GM19438 (cell line): ENCODE results near the gene POLR2B.
"Not testable (repeated sequence)": the region's sequence is repeated elsewhere in the genome, so short reads cannot be mapped to it uniquely, and the experiment has no call there.

Experiments
- ATAC-seq: cut with Tn5 transposase; IDR thresholded peaks from one replicate; pipeline ENCODE4 v1.9.1; 2021; ENCODE audit warnings: low read depth; ENCODE audit not compliant: unreplicated experiment

POLR2B gene

DNA sequence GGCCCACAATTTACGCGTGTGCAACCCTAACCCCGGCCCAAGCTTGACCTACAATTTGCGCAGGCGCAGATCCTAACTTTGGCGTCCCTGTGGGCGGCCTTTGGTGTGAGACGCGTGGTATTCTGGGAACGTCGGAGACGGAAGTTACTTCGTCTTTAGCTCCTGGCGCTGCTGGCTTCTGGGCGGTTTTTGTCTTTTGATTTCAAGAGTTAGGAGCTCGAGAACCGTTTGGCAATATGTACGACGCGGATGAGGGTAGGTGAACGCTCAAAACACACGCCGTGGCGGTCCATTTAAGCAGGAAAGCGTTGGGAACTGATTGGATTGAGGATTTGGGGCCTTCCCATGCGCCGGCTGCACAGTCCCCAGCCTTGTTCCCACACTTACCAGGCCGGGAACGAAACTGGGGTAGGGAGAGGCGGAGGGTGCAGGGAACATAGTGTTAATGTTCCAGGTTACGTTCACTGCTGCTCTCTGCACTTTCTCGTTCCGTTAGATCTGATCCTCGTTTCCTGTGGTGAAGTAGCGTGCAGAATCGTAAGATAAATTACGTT, at the start of gene POLR2B:
Gene POLR2B (plus strand): TSS at position 147 of the 554 bp plus-strand sequence. CDS start 90 bp downstream, at position 237.
- ATAC-seq, result peak; percentile 42

DNA sequence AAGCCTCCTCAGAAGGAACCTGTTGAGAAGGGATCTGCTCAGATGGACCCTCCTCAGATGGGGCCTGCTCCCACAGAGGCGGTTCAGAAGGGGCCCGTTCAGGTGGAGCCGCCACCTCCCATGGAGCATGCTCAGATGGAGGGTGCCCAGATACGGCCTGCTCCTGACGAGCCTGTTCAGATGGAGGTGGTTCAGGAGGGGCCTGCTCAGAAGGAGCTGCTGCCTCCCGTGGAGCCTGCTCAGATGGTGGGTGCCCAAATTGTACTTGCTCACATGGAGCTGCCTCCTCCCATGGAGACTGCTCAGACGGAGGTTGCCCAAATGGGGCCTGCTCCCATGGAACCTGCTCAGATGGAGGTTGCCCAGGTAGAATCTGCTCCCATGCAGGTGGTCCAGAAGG, 48.1 kb upstream of the POLR2B start:
- no peak for ATAC-seq

DNA sequence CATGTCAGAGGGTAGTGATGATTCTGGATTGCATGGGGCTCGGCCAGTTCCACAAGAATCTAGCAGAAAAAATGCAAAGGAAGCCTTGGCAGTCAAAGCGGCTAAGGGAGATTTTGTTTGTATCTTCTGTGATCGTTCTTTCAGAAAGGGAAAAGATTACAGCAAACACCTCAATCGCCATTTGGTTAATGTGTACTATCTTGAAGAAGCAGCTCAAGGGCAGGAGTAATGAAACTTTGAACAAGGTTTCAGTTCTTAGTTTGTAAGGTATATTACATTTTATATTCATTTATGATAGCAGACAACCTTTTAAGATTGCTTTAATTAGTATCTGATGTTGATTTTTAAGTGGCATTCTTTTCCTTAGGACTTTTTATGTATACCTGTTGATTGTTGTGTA, 46.8 kb upstream of the POLR2B start:
- no peak for ATAC-seq

DNA sequence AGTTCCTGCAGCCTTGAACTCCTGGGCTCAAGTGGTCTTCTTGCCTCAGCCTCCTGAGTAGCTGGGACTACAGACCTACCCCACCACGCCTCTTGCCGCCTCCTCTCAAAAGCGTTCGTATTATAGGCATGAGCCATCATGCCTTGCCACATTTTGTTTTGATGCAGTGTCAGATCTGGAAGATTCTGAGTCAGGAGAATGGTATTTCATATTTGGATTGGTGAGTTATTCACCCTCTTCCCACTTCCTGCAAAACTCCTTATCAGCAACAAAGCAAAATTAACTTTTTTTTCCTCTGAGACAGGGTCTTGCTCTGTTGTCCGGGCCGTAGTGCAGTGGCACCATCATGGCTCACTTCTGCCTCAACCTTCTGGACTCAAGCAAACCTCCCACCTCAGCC, 41.4 kb upstream of the POLR2B start:
- no peak for ATAC-seq

DNA sequence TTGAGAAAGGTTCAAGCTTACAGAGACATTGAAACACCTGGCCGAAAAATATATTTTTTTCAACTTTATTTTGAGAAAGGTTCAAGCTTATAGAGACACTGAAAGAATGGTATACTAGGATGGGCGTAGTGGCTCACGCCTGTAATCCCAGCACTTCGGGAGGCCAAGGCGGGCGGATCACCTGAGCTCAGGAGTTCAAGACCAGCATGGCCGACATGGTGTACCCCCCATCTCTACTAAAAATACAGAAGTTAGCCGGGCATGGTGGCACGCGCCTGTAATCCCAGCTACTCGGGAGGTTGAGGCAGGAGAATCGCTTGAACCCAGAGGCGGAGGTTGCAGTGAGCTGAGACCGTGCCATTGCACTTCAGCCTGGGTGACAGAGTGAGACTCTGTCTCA, 38.9 kb upstream of the POLR2B start:
- ATAC-seq, result not testable (repeated sequence)

DNA sequence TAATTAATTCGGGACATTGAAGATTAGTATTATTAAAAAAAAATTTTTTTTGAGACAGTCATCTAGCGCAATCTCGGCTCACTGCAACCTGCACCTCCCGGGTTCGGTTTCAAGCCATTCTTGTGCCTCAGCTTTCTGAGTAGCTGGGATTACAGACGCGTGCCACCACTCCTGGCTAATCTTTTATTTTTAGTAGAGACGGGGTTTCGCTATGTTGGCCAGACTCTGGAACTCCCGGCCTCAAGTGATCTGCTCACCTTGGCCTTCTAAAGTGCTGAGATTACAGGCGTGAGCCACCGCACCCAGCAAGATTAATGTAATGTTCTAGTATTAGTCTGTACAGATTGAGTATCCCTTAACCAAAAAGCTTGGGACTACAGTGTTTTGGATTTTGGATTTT, 38.3 kb upstream of the POLR2B start:
- ATAC-seq, result no peak

DNA sequence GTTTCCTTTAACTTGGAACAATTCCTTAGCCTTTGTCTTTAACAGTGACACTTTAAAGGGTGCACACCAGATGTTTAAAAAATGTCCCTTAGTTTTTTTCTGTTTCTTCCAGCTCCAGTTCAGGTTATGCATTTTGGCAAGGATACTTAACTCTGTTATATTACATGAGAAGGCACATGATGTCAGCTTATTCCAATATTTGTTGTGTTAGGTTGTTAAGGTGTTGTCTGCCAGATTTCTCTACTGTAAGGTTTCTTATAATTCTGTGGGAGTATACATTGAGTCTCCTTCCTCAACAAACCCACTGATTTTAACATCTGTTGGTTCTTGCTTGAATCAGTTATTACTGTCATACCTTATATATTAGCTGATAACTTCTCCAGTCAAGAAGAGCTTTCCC, 37.7 kb upstream of the POLR2B start:
- no peak for ATAC-seq

DNA sequence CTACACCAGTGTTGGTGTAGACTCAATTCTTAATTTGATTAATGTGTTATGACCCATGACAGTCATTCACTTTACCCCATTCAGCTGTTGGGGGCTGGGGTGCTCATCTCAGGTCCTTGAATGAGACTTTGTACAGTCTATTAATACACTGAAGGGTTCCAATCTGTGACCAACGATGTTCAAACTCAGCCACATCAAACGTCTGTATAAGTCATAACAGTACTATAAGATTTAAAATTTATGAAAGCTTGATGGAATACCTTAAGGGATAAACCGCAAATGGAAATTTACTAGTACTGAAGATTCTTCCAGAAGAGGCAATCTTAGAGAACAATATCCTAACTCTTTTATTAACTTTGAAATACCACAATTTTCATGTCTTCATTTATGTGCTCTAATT, 37.3 kb upstream of the POLR2B start:
- ATAC-seq, result no peak

DNA sequence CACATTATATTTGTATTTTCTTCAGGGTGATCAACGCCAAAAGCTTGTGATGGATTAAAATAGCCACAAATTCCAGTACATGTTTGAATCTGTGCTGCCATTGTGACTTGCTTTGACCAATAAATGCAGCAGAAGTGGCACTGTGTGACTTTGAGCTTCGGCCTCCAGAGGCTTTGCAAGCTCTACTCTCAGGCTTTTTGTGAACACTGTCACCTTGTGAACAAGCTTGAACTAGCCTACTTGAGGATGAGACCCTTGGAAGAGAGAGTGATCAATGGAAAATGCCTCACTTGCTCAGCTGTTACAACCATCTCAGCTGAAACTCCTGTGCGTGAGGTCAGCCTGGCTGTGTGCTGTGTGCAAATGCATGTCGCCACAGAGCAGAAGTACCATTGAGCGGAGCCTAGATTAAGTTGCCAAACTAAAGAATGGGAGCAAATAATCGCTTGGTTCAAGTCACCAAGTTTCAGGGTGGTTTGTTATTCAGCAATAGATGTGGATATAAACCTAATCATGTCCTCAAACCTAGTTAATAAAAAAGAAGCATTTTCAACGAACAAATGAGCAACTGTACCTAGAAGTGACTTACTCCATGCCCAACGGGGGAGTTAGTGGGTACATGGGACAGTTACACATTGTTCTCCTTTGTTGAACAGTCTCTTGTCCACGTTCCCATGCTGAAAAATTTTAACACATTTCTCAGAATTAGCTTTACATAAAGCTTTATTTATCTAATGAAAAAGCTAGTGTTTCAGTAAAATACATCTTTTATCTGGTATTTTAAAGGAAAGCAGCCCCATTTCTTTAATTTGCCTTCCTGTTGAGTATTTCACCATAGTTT, 24.8 kb upstream of the POLR2B start:
- ATAC-seq, result no peak

DNA sequence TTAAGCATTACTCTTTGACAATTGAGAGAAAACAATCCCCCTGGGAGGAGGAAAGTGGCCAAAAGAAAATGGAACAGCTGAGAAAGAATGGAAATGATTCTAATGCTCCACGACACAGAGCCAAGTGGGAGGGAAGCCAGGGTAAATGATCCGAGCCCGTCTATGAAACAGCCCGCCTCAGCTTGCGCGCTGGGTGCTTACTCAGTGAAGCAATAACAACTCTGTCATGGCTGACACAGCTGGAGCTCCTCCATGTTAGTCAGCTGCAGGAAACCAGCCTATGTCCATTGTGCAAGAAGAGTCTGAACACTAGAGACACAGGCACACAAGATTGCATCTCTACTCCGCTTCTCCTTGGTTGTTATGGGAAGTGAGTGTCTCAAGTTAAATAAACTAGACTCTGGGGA, 20.6 kb upstream of the POLR2B start:
- no peak for ATAC-seq

DNA sequence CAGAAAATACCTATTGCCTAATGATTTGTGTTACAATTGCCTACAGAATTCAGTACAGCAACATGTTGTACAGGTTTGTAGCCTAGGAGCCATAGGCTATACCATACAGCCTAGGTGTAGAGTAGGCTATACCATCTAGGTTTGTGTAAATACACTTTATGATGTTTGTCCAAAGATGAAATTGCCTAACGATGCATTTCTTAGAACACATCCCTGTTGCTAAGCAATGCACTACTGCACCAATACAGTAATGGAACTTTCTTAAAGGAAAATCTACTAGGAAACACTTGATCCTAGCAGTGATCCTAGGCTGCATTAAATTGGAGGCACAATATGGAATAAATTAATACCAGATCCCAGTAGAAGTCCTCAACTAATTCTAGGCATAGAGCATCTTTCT, 19.6 kb upstream of the POLR2B start:
- no peak for ATAC-seq

DNA sequence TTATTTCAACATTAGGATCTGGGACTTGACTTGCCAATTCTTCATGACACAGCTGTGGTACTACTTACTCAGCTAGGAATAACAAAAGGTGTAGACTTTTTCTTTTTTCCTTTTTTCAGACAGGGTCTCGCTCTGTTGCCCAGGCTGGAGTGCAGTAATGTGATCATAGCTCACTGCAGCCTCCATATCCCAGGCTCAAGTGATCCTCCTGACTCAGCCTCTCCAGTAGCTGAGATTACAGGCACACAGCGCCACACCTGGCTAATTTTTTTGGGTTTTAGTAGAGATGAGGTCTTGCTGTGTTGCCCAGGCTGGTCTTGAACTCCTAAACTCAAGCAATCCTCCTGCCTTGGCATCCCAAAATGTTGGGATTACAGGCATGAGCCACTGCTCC, 17.6 kb upstream of the POLR2B start:
- ATAC-seq, result no peak

DNA sequence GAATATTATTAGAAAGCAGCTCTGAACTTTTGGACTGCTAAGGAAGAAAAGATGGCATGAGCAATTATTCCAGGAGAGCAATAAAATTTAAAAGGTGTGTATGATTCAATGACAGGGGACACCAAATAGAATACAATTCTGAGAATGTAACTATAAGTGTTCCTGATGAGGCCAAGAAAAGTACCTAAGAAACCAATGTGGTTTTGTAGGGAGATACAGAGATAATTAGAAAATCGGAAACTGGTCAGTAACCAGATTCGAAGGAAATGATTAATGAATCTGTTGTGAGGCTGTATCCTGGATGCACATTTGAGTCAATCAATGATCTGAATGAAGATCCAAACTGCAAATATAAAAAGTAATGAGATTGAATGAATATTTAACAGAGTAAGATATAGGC, 7.3 kb upstream of the POLR2B start:
- no peak for ATAC-seq

DNA sequence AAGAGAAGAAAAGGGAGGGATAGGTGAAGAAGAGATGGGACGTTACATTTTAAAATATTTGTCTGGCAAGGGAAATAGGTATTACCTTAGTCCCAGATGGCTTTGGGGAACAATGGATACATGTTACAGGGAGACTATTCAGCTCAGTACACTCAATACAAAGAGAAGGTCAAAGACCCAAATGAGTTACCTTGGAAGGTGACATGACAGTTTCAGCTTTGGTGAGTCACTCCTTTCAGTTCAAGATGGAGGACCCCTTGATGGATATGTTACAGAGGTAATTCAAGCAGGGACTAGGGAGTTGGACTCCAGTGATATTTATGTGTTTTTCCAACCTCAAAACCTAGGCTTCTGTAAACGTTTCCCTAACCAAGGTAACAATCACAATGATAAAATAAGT, 6.3 kb upstream of the POLR2B start:
- ATAC-seq, result no peak

DNA sequence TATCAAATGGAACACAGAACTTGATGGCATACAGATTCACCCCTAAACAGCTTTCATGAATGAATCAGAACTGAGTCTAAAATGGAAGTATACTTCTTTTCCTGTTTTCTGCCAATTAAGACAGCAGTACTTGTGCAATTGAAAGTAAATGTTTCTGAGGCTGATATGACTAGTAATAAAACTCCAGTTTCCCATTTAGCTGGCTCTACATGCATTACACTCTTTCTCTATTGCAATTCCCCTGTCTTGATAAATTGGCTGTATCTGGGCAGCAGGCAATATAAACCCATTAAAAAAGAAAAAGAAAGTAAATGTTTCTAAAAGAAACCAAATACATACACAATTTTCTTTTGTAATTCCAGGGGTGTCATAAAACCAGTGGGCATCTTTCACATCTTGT, 5.9 kb upstream of the POLR2B start:
- ATAC-seq, result no peak

DNA sequence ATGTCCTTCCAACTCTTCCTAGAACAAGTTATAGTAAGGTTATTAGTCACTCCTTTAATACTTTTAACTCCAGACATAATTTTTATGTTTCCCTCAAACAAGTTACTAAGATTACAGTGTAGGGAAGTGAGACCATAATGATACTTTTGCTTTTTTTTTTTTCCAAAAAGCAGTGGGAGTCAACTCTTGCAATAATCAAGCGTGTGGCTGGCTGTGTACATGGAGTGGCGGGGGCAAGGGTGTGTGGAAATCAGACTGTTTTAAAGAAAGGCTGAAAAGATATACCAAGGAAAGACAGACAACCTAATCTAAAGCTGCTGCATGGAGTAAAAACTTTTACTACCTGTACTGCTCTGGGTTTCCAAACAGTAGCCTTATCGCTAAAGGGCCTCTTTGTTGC, 5.4 kb upstream of the POLR2B start:
- no peak for ATAC-seq

DNA sequence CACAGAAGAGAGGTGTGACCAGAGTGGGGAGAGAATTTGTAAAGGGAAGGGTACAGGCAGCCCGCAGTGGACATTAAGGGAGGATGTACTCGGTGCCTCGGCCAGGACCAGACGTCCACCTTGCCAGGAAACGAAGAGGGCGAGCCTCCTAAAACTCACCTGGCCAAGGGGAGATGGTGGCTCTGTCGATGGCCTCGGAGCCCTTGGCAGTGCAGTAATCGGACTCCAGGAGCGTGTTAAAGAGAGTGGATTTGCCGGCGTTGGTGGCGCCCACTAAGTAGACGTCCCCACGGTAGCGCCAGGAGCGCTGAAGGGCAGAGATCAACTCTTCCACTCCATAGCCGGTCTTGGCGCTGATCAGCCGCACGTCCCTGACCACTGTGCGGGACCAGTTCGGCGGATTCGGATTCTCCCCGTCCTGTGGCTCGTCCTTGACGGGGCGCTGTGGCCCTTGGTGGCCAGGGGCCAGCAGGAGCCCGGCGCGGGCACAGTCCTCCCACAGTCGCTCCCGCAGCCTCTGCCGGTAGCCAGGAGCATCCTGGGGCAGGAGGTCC, 2.3 kb upstream of the POLR2B start:
- no peak for ATAC-seq

DNA sequence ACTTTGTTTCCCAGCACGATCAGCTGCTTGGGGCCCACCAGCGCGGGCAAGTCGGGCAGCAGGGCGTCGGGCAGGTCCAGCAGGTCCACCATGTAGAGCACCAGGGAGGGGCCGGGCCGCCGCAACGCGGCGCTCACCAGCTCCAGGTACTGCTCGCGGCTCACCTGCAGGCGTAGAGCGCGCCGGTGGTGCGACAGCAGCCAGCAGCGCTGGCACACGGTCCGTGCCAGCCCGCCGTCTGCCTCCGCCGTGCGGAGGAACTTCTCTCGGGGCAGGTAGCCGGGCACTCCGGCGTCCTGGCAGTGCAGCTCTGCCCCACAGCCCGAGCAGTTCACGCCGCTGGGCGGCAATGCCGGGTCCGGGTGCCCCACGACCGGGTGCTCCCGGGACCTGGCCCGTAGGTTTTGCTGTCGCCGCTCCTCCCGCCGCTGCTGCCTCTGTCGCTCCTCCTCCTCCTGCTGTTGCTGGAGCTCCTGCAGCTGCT, 1.8 kb upstream of the POLR2B start:
- ATAC-seq, result peak; percentile 29

DNA sequence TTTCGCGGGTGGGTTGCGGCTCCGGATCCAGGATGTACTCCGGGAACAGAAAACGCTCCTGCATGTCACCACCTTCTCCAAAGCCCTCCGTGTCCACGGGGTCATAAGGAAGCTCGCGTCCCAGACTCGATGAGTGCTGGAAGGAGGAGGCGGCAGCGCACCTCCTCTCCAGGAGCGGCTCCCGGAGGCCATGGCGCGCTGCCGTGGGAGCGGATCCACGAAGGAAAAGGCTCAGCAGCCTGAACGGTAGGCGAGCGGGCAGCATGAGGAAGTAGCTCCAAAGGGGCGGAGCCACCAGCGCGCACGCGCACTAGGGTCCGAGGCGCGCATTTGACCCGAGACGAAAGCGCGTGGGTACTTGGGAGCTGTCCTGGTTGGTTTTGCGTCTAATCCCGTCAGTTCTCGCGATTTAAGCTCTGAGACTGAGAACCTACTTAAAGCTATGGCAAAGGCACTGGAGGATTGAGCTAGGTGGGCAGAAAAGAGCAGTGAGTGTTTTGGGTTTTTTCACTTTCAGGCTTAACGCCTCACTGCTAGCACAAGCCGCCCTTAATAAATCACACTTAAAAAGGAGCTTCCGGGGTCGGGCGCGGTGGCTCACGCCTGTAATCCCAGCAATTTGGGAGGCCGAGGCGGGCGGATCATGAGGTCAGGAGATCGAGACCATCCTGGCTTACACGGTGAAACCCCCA, 1.2 kb upstream of the POLR2B start, which contains the start of gene NOA1:
Gene NOA1 (minus strand): TSS at position 286 of the 692 bp plus-strand sequence. CDS start 21 bp downstream, at position 265.
- ATAC-seq, result peak; percentile 80

DNA sequence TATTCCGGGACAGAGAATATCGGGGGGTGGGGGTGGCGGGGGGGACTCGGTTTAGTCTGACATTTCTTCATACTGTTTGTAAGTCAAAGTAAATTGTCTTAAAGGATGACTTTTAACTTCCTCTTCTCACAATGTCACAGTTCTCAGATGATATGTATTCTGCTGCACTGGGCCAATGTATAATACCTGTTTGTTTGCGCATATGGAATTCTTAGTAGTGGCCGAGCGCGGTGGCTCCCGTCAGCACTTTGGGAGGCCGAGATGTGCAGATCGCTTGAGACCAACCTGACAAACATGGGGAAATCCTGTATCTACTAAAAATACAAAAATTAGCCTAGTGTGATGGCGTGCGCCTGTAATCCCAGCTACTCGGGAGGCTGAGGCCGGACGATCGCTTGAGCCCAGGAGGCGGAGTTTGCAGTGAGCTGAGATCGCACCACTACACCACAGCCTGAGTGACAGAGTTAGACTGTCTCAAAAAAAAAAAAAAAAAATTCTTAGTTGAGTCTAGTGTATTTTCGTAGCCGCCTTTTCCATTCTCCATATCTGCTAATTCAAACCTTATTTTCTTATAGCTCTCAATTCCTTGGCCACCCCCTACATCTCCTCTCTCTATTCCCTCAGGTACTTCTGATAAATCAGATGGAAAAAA, 851 bp downstream of the POLR2B start:
- ATAC-seq, result no peak

DNA sequence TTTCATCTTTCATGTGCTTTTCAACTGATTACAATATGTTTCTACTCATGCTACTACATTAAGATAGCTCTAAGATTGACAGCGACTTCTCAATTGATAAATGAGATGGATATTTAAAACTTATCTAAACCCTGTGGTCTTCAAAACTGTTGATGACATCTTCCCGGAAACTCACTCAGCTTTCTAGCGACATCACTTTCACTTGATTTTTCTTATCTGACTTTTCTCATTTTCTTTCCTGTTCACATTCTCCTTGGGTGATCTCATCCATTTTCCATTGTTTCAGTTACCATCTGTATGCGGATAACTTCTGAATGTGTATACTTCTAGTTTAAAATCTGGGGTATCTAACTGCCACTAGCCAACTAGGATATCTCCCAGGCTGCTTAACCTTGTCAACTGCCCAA, 3.1 kb downstream of the POLR2B start:
- ATAC-seq, result no peak
